K562 (cell line): ENCODE data around the gene RNU11. TPM values are rescaled to one million over a fixed set of nuclear protein-coding genes. Genes with fewer than 3 reads are reported as not detected.

Experiments used
- CHD4 ChIP-seq: fragments of 200-600 bp; sonication (generic); IDR thresholded peaks from 3 replicates; pipeline ENCODE4 v1.6.1; 2012; ENCODE audit warnings: low read depth, mild to moderate bottlenecking, mixed read lengths, low read length, inconsistent platforms; ENCODE audit not compliant: insufficient read depth, insufficient replicate concordance, poor library complexity, severe bottlenecking
- FOXK2 ChIP-seq, 2 experiments: fragments of 450-650 bp; IDR thresholded peaks in 1 of 2; conservative IDR thresholded peaks in 1 of 2; 2 replicates each; pipeline ENCODE4 v1.6.1; 2016; ENCODE audit warnings: low read depth in 2 of 2, mild to moderate bottlenecking in 1 of 2
- GTF2A2 ChIP-seq: IDR thresholded peaks from 2 replicates; pipeline ENCODE4 v1.6.1; 2016; ENCODE audit warnings: mild to moderate bottlenecking, missing genetic modification characterization, missing compliant biosample characterization
- GTF2E2 ChIP-seq: fragments of 200-800 bp; sonication (Bioruptor generic); IDR thresholded peaks from 2 replicates; pipeline ENCODE4 v1.6.1; 2016; ENCODE audit warnings: missing genetic modification characterization, missing compliant biosample characterization
- MAZ ChIP-seq, 2 experiments: fragments of 450-650 bp in 1 of 2; sonication (generic) in 1 of 2; formaldehyde crosslinking; IDR thresholded peaks in 1 of 2; conservative IDR thresholded peaks in 1 of 2; 2 replicates each; pipeline versions ENCODE4 v1.4.0 to v1.5.0; 2020; ENCODE audit warnings: mild to moderate bottlenecking in 1 of 2, missing genetic modification reagents in 1 of 2
- MED1 ChIP-seq: sonication (generic); formaldehyde crosslinking; IDR thresholded peaks from 2 replicates; pipeline ENCODE4 v1.8.1; 2023; ENCODE audit warnings: missing genetic modification reagents, borderline replicate concordance
- RBBP5 ChIP-seq: fragments of 200-600 bp; sonication (generic); IDR thresholded peaks from 2 replicates; pipeline ENCODE4 v1.6.1; 2012; ENCODE audit warnings: borderline replicate concordance, mild to moderate bottlenecking, low read length, control low read depth, inconsistent platforms; ENCODE audit not compliant: insufficient read depth, poor library complexity, severe bottlenecking
- RBM25 ChIP-seq: fragments of 200-400 bp; formaldehyde crosslinking; IDR thresholded peaks from 2 replicates; pipeline ENCODE4 v1.6.1; 2018; ENCODE audit warnings: low read length, low read depth, moderate library complexity; ENCODE audit not compliant: severe bottlenecking
- TCF3 ChIP-seq: sonication (generic); formaldehyde crosslinking; IDR thresholded peaks from 2 replicates; pipeline ENCODE4 v1.4.0; 2020; ENCODE audit warnings: mild to moderate bottlenecking, missing genetic modification reagents
- TEAD2 ChIP-seq: fragments of 450-650 bp; IDR thresholded peaks from 2 replicates; pipeline ENCODE4 v1.6.1; 2016; ENCODE audit warnings: missing genetic modification characterization, control low read depth, missing compliant biosample characterization
- ZNF140 ChIP-seq: fragments of 250-450 bp; sonication (Bioruptor Pico); IDR thresholded peaks from 2 replicates; pipeline ENCODE4 v1.8.0; 2021; ENCODE audit warnings: moderate library complexity, mild to moderate bottlenecking, inconsistent platforms
- ZNF184 ChIP-seq: sonication (generic); formaldehyde crosslinking; IDR thresholded peaks from 2 replicates; pipeline ENCODE4 v1.5.0; 2020; ENCODE audit warnings: missing genetic modification reagents
- ZNF239 ChIP-seq: fragments of 250-450 bp; sonication (Bioruptor Pico); IDR thresholded peaks from 2 replicates; pipeline ENCODE4 v1.4.0; 2020; ENCODE audit warnings: mild to moderate bottlenecking
- ZNF695 ChIP-seq: fragments of 450-650 bp; formaldehyde crosslinking; IDR thresholded peaks from 2 replicates; pipeline ENCODE4 v1.4.0; 2020; ENCODE audit warnings: mild to moderate bottlenecking, moderate library complexity
- ZNF717 ChIP-seq: fragments of 250-450 bp; sonication (Bioruptor Pico); IDR thresholded peaks from 2 replicates; pipeline ENCODE4 v1.5.0; 2021
- polyA plus RNA-seq, 8 experiments: library from polyadenylated mRNA; depleted of rRNA in 4 of 8; stranded (reverse) in 5 of 8; unstranded in 3 of 8; fragments of >200 nt; fragmentation: Nextera tagmentation in 2 of 8; fragmentation: Illumina TruSeq in 1 of 8; extraction: Ambion mirVana in 2 of 8; extraction: Trizol in 1 of 8; gene quantifications; 2 replicates each; pipeline versions ENCODE4 v1.2.1 to v1.2.3, GENCODE V29; 2011 to 2014; ENCODE audit warnings: inconsistent platforms in 1 of 8, missing spikeins in 1 of 8
- total RNA-seq, 7 experiments: library from RNA; depleted of rRNA in 6 of 7; stranded (reverse); fragments of >200 nt in 6 of 7; fragmentation: Illumina TruSeq in 2 of 7; extraction: Trizol in 2 of 7; gene quantifications; 2 replicates each; pipeline versions ENCODE4 v1.2.1 to v1.2.3, GENCODE V29; 2011 to 2021; ENCODE audit warnings: low replicate concordance in 1 of 7
- TF ChIP-seq, protein P1 (sequence below): fragments of 250-450 bp; sonication (Bioruptor Pico); IDR thresholded peaks from 2 replicates; pipeline ENCODE4 v1.8.0; 2021; ENCODE audit warnings: moderate library complexity, mild to moderate bottlenecking, inconsistent platforms

RNU11 gene
- total and polyA plus RNA-seq, 9 of the 15 experiments (the other 6 are each of a cell fraction or from before 2014, with no cell fraction given): not detected

DNA sequence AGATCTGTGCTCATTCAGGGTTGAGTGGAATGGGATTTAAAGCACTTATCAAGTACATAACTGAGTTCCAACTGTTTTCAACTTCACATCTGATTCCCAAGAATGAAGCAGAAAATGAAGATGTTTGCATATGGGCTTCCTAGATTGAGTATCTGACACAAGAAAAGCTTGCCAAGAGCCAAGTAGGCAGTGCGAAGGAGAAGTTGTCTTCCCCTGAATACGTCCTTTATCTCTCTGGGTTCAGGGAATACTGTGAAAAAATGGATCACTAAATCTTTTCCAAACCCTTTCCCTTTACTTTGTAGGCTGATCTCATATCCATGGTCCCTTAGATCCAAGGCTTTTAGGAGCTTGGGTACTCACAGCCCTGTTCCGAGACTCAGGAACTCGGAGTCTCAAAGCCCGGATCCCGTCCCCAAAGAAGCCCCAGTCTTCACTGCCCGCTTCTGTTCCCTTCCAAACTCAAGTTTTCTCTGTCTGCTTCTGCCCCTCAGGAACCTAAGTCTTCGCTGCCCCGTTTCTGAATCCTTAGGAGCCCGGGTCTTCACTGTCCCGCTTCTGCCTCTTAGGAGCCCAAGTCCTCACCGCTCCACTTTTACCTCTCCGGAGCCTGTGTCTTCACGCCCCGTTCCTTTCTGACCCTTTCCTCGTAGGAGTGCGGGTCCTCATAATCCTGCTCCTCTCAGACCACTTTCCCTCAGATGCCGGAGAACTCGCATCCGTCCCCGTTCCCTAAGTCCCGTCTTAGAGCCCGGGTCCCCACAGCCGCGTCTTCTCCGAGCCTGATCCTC, 6.1 kb upstream of the RNU11 start (continued):
- TF ChIP-seq MAZ (CRISPR knock-in tag; conservative IDR thresholded peaks at IDR 0.05 in 1 of 2, IDR thresholded peaks at IDR 0.05 in 1 of 2) (no peak), ZNF717 (CRISPR knock-in tag) (no peak), FOXK2 (conservative IDR thresholded peaks at IDR 0.05 in 1 of 2, IDR thresholded peaks at IDR 0.05 in 1 of 2; ENCODE audit: low read depth in 2 of 2) (no peak), RBM25 (no peak), GTF2A2 (tag) (0 out of 2 replicates have a peak, but pooled peaks have one; percentile 13), CHD4 (no peak), TCF3 (CRISPR knock-in tag) (no peak), TEAD2 (tag) (no peak), ZNF184 (no peak), ZNF695 (CRISPR knock-in tag) (no peak), GTF2E2 (tag) (peak; percentile 93; the same call in 1 of the 2 replicates), ZNF239 (CRISPR knock-in tag) (no peak), MED1 (no peak), RBBP5 (no peak), ZNF140 (CRISPR knock-in tag) (no peak)
- TF ChIP-seq, protein P1, sequence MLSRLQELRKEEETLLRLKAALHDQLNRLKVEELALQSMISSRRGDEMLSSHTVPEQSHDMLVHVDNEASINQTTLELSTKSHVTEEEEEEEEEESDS (CRISPR knock-in tag): no peak
